Stimulated activated CD8-positive, alpha-beta memory T cell treated with anti-CD3 and anti-CD28 coated beads, Interleukin-4, amount 100 ng/mL, for 48 hours (primary cell): ENCODE measurements around the gene NENF.
A peak's percentile ranks its signal among the peaks of the same experiment; 100 is the strongest.
"Not testable (repeated sequence)": the region's sequence is repeated elsewhere in the genome, so short reads cannot be mapped to it uniquely, and the experiment has no call there.

Source experiments
- DNase-seq: peaks from one replicate; pipeline ENCODE4 v3.0.0-alpha.2; 2020

NENF gene

DNA sequence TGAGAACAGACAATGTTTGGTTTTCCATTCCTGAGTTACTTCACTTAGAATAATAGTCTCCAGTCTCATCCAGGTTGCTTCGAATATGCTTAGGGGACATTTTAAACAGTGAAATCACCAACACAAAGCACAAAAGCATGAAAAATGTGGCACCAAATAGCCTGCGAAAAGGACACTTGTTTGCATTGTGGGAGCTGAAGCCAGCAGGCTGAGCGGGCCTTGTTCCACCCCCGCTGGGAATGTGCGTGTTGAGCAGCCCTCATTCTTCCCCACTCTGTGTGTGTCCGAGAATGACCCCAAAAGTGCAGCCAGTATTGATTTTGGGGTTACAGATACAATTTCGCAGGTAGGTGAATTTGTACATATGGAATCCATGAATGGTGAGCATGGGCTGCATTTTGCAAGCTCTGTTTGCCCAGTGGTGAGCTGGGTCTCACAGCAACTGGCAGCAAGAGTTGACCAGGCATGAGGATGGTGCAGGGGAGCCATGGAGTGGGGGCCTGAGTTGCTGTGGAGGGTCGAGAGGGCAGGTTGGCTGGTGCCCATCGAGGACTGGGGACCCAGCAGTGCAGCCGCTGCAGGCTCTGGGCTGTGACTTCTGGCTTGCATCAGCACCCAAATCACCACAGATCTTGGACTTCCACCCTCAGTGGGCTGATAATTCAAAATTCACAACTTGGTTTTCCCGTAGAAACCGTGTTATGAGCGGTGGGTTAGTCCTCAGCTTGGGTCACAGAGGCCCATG, 29.4 kb downstream of the NENF start:
- DNase-seq: no peak

DNA sequence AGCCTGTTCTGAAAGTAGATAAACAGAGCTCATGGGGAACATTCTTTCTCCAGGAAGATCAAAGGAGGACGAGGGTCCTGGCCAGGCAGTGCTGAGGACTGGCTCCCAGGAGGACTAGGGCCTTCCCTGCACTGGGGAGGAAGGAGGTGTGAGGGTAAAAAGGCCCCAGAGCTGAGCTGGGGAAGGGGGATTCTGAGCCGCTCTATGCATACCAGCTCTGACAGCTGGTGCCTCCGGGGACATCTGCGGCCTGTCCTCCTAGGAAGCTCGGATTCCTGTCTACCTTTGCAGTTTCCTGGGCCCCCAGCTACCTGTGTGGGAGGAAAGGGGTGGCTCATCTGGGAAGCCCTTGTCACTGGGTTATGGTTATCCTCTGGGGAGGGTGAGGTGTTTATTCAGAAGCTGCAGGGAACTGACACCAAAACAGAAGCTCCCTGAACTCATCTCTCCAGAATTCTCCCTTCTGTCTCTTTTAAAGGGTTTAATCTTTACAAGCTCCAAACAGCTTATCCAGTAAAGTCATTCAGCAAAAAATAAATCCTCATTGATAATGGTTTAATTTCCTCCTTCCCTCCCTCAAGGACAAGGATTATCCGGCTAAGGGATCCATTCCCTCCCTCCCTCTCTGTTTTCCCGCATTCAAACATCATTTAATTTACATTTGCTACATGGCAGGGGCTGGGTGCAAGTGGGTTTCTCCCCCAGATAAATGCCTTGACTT, 31.0 kb downstream of the NENF start:
- no peak for DNase-seq

DNA sequence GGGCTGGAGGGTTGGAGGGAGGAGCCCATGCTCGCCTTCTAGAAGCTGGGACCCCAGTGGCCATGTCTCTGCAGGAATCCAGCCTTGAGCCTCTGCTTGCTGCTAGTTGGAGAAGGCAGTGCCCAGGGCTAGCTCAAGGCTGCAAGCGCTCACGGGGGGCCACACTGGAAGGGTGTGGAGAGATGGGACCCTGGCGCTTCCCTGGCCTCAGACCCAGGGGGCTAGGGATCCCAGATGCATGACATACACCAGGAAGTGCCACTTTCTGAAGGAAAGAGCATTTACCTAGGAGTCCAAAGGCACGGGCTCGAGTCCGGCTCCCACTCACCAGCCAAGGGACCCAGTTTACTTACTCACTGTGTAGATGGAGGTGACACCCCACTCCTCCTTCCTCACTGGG, 32.6 kb downstream of the NENF start:
- DNase-seq: no peak

DNA sequence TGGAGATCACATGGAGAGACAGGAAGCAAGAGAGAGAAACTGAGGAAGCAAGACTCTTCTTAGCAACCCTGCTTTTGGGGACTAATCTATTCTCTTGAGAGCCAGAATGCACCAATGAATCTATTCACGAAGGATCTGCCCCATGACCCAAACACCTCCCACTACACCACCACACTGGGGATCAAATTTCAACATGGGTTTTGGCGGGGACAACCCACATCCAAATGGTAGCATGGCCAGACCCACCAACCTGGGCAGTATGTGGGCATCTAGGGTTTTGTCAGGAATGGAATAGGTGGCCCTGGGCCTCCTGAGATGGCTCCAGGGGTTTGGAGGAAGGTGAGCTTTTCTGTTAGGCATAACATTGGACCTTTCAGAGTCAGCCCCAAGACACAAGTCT, 33.7 kb downstream of the NENF start:
- DNase-seq: no peak

DNA sequence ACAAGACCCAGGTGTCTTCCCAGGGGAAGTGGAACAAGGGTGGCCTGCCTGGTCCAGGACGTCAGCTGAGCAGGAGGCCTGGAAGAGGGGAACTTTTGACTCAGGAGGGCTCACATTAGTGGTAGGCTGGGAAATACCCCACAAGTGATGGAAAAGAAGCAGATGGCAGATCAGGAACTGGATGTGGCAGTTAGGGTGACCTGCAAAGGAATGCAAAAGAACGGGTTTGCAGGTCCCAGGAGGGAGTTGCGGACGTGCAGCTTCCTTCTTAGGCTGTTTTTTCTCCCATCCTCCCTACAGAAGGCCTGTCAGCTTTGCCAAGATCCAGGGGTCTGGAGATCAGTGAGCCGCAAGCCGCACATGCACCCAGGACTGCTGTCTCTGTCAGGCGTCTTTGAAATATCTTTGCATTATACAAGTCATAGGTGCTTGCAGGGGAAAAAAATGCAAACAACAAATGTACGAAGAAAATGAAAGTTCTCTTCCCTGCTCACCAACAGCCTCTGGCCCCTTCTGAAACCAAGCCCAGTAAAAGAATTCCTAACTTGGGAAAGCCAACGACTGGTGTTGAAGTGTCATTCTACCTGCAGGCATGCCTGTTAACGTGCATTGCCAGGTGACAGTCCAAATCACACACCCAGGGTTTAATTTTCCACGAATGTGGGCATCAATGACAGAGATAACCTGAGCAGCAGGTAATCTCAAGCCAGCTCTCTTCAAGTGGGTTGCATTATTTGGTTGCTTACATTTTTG, 34.4 kb downstream of the NENF start:
- no peak for DNase-seq

DNA sequence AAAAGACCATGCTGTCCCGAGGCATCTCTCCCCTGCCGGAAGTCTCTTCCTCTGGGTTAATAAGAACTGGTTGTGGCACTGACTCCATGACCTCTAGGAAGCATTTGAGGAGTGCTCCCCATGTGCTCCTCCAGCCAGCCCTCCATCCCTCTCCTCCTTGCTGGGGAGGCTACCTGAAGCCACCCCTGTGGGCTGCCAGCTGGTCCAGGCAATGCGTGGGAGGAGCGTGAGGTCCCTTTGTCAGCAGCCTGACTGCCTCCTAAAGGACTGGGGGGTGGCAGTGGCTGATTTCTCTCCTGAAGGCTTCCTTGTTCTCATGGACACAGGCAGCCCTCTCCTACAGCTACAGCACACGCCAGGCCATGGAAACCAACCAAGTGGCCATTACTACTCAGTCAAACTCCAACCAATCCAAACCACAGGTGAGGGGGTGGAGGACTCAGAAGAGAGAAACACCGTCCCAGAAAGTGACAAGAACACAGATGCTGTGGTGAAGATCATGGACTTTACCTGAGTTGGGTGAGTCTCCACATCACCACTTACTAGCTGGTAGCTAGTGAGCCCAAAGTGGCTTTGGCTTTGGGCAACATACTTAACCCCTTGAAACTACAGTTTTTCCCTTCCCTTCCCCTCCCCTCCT, 35.2 kb downstream of the NENF start:
- DNase-seq: no peak

DNA sequence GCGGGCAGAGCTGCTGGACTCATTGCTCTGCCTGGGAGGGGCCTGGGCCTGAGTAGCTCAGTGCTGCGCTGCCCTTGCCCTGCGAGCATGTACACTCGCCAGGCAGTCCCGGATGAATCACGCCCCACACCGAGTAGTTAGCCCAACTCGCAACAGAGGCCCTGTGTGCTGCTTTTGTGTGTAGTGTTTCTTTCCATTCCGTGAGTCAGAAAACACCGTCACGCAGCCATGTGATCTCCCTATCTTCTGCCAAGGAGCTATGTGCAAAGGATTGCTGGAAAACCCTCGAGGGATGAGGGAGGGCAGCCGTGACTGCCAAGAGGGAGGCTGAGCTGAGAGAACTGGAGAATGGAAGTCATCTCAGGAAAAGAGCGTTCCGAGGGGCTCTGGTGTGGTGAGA, 37.3 kb downstream of the NENF start:
- DNase-seq: no peak

DNA sequence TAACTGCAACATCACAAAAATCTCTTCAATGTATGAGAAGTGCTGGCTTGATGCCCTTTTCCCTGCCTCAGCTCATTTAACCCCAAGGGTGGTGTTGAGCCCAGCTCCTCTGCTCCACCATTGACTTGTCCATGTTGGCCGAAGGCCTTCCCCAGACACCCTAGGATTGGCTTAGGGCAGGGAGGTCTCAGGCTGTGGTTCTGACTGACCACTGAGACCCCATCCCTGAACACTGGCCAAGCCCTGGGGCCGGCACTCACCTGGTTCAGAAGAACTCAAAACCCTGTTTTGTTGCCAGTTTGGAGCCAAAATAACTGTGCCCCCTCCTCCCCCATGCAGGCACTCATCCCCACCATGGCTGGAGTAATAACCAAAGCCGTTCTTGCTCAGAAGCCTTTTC, 38.6 kb downstream of the NENF start:
- no peak for DNase-seq

DNA sequence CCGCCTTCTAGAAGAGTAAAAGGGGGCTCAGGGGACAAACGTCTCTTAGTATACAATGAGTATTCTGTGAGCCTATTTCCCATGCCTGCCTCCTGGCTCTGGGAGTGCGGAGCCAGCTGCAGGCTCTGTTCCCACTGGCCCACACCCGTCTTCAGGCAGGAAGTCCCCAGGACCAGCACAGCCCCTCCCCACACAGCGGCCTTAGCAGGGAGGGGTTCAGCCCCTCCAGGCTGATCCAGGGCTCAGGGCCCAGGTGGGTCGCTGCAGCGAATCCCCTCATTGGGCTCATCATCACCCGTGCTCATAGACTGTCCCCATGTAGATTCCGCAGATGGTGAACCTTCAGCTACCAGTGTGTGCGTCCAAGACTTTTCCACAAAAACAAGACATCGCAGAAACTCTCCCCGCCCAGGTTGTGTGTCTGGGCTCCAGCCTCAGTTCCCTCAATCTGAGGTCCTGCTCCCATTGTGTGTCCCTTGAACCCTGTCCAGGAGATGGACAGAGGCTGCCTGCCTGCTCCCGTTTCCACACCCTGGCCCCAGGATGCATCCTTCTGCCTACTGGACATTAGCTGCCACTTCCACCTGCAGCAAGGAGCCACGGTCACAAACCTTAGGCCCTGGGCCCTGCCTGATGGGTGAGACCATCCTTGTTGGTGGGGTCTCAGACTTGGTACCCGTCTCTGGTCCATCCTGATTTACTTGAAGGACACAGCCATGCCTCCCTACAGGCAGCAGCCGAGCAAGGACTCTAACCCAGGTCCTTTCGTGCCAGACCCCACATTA, 39.4 kb downstream of the NENF start:
- no peak for DNase-seq

DNA sequence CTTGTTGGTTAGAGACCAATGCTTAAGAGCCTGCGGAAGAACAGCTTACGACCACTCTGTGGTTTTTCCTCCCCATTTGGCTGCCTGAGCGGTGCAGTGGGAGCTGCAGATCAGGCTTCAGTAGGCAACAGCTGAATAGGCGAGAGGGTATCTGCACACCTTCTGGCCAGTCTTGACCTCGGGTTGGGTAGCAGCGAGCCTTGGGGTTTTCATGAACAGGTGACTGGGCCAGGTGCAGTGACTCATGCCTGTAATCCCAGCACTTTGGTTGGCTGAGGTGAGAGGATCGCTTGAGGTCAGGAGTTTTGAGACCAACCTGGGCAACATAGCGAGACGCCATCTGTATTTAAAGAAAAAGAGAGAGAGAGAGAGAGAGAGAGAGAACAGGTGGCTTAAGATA, 41.0 kb downstream of the NENF start:
- no peak for DNase-seq

DNA sequence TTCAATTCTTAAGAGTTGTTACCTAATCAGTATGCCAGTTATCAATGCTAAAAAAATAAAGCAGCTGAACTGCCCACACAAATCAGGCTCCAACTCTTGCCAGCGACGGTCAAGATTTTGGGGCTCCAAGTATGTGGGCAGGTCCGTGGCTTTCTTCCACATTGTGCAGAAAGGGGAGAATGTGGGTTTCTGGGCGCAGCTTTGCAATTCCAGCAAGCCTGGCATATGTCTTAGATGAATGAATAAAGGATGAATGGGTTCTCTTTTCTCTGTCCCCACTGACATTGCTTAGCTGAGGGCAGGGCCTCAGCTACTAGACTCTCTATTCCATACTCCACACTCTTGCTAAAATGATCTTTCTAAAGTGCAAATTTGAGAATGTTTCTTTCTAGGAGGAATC, 42.4 kb downstream of the NENF start:
- DNase-seq: no peak

DNA sequence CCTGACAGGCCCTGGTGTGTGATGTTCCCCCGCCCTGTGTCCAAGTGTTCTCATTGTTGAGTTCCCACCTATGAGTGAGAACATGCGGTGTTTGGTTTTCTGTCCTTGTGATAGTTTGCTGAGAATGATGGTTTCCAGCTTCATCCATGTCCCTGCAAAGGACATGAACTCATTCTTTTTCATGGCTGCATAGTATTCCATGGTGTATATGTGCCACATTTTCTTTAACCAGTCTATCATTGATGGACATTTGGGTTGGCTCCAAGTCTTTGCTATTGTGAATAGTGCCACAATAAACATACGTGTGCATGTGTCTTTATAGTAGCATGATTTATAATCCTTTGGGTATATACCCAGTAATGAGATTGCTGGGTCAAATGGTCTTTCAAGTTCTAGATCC, 43.1 kb downstream of the NENF start:
- DNase-seq: not testable (repeated sequence)

DNA sequence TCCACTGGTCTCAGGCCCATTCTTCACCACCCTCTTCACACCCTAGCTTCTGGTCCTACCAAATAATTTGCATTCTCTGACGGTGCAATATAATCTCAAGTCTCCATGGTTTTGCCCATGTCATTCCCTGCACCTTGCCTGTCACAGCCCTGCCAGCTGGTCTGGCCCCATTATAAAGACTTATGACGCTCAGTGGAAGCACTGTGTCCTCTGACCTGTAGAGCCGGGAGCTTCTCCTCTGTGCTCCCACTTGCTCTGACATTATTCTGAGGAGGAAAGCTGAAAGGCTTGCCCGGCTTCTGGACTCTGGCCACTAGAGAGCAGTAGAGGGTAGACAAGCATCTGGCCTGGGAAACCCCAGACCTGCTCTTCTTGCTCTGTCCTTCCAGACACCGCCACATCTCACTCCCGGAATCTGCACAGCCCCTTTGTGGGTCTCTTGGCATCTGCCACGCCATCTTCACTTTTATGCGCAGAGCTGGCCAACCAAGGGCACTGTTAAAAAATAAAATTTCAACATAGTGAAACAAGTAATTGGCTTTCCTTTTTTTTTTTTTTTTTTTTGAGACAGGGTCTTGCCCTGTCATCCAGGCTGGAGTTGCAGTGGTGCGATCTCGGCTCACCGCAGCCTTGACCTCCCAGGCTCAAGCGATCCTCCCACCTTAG, 44.4 kb downstream of the NENF start:
- DNase-seq: peak; percentile 82

DNA sequence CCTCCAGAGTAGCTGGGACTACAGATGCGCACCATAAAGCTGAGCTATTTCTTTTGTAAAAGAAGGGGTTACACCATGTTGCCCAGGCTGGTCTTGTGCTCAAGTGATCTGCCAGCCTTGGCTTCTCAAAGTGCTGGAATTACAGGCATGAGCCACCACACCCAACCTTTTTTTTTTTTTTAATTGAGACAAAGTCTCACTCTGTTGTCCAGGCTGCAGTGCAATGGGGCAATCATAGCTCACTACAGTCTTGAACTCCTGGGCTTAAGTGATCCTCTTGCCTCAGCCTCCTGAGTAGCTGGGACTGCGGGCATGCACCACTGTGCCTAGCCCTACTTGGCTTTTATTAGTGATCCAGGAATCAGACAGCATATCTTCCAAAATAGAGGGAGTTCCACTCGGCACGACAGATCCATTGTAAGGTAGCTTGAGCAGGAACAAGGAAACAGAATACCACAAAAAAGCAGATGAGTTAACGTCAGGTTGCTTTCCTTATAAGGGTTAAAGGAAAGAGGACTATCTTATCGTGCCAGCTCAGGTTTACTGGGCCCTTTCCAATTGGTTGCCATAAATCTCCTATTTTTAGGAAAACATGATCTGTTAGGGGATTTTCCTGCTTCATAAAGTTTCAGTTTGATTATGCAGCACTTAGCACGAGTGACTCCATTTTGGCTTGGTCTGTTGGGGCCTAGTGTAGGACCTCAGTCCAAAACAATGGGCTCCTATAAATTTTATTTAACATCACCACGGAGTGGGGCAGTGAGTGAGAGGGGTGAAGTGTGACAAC, 45.2 kb downstream of the NENF start:
- DNase-seq: no peak

DNA sequence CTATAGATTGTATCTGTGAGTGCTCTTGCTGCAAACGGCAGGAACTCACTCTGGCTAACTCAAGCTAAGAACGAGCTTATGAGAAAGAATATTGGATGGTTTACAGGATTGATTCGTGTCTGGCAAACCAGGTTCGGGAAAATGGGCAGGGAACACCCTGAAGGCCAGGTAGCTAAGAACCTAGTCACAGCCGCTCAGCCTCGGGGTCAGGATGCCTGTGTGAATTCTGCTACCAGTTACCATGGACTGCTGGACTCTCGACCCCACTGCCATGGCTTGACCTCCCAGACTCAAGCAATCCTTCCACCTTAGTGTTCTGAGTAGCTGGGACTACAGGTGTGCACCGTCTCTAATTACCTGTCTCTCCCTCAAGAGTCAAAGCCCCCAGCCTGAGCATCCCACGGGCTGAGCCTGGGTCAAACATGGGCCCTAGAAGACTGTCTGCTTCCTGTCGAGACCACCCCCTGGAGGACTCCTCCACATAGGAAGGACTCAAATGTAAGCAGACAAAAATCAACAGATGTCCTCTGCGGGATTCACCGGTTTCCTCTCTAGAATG, 45.8 kb downstream of the NENF start:
- DNase-seq: no peak

DNA sequence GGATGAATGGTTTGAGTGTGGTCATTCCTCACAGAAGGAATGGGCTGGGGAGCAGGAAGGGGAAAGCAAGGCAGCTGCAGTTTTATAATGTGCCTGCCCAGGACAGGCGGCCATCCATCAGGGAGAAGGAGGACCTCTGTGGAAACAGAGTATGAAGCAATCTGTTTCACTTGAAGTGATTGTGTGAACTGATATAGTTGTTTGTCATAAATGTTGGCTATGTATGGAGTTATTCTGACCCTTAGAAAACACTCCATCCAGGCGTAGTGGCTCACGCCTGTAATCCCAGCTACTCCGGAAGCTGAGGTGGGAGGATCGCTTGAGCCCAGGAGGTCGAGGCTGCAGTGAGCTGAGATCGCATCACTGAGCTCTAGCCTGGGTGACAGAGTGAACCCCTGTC, 46.5 kb downstream of the NENF start:
- no peak for DNase-seq

DNA sequence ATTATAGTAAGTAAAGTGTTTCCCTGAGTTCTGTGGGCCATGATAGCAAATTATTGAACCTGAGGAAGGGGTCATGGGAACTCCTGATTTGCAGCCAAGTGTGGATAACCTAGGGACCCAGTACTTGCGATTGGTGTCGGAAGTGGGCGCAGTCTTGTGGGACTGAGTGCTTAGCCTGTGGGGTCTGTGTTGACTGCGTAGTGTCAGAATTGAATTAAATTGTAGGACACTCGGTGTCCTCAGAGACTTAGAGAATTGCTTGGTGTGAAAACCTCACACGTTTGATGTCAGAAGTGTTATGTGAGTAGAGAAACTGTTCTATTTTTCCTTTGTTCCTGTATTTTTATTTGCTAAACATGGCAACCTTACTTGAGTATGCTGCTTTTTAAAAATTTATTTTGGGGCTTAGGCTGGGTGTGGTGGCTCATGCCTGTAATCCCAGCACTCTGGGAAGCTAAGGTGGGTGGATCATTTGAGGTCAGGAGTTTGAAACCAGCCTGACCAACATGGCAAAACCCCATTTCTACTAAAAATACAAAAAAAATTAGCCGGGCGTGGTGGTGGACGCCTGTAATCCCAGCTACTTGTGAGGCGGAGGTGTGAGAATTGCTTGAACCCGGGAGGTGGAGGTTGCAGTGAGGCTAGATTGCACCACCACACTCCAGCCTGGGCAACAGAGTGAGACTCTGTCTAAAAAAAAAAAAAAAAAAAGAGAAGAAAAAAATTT, 48.2 kb downstream of the NENF start:
- not testable (repeated sequence) for DNase-seq

DNA sequence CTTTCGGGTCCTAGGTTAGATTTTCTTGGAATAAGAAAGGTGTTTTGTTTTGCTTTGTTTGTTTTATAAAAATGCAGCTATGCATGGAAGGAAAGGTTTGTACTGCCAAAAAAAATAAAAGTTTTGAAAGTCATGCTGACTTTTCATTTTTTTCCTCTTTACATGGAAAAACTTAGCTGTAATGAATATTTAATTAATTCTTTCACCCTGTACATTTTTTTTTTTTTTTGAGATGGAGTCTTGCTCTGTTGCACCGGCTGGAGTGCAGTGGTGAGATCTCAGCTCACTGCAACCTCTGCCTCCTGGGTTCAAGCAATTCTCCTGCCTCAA, 48.7 kb downstream of the NENF start:
- DNase-seq: no peak

DNA sequence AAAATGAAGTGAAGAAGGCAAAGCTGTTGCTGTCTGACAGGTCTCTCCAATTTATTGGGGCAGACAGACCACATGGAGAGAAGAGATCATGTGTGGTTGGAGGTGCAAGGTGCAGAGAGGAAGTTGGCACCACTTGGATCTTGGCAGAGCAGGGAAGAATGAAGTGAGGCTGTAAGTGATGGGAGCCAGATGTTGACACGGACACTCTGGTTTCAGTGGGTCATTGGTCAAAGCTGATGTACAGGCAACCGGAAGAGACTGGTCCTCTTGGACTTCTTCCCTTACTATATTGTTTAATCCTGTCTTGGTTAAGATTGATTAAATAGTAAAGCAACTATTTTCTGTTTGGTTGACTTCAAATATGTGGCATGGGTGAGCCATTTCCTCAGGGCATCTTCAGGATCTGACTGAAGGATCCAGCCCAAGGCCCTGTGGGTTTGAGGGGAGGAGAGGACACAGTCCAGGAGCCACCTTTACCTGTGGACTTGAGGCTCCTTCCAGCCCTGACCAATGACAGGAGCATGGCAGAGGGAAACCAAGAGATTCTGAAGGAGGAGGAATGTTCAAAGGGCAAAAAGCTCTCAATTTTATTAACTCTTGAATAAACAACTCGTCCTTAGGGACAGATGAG, 49.4 kb downstream of the NENF start:
- no peak for DNase-seq
